ENCODE results near the gene C16orf86.
"Not testable (repeated sequence)": the region's sequence is repeated elsewhere in the genome, so short reads cannot be mapped to it uniquely, and the experiment has no call there.

Gene C16orf86

DNA sequence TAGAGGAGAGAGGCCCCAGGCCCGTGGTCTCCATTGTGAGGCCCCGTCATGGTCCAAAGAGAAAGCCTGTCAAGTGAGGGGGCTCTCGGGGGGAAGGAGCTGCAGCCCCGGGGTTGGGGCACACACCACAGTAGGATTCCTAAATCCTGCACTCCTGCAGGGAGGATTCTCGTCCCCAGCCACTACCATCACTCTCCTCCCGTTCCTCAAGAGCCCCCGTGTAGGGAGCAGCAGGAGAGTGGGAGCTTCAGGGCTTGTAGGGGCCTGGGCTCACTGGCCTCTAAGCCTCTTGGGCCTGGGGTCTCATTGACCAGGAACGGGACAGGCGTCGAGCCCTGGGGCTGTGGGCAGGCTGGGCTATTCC is 821 bp downstream of the C16orf86 start:
- DNase-seq (ENCODE audit: low spot score), result no peak

DNA sequence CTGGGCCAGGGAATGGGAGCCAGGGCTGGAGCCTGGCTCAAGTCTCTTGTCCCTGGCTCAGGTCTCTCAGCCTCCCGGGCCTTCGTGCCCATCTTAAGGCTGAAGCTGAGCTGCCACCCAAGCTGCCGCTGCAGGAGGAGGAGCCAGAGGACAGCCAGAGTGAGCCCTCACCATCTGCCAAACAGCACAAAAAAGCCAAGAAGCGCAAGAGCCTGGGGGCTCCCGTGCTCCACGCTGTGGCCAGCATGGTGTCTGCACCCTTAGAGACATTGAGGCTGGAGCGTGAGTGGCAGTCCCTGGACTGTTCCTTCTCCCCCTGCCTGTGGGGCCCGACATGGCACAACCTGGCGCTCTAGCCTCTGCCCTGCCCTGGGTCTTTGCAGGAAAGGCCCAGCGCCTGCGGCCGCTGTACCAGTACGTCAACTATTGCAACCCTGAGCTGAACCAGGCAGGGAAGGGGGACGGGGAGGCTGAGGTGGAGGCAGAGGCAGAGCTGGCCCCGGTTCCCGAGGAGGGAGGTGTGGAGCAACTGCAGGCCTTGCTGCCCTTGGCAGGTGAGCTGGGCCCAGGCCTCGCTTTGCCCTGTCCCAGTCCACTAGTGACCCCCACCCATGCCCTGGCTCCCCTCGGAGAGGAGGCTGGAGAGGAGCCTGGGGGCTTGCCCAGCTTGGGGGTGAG is 1.3 kb downstream of the C16orf86 start:
- peak; percentile 86 for DNase-seq (ENCODE audit: low spot score)

DNA sequence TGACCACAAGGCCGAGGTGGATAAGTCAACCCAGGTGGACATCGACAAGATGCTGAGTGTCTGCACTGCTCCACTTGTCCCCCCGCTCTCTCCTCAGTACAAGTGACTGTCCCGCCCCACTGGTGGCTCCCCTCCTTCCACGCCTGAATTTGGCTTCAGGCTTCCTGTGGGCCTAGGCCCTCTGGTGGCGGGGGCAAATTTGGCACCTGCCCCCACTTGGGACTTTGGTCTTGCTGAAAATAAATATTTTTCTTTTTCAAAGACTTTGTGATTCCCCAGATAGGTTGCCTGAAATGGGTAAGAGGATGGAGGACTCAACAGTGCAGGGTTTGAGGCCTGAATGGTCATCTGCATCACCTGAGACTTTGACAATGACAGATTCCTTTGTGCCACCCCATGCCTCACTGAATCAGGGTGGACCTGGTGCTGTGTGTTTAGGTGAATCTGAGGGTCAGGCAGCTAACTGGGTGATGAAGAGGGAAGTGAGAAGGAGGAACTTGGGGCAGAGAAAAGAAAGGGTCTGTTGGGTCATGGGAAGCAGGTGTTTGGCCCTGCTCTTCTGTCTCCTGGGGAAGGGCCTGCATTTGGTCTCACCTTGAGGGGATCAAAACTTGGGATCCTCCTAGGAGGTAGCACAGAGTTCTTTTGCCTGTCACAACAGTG is 2.0 kb downstream of the C16orf86 start:
- DNase-seq (ENCODE audit: low spot score), result no peak

DNA sequence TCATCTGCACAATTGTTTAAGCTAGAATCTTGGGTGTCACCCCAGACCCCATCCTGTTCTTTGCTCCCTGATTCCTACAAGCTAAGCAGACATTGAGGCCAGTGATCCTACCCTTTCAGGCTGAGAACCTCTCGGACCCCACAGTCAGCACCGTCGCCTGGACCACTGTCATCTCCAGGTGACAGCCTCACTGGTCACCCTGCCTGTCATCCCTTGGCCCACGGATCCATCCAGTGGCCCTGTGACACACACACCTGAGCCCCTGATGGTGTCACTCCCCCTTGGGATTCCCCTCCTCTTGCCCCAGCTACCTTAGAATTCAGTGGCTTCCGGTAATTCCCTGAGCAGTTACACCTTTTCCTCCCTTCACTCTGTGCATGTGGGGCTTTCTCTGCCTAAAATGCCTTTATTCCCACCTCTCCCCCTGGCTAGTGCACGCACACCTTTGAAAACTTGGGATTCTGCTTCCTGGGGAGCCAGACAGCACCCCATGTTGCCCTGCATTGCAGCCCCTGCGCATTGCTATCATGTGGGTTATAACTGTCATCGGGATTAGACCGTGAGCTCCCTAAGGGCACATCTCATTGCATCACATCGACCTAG is 3.0 kb downstream of the C16orf86 start:
- no peak for DNase-seq (ENCODE audit: low spot score)

DNA sequence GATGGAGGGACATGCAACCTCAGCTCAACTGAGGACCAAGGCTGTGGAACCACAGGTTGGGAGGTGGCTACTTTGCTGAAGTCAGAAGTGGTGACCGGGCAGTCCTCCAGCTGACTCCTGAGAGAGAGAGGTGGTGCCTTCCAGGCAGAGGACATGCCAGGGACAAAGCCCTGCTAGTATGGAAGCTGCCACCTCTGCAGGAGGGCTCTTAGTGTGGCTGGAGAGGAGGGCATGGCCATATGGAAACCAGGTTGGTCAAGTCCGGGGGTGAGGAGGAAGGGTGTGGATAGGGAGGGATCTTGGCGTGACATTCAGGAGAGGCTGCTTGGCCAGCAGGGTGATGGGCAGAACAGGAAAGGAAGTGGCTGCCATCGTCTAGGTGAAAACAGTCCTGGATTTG is 5.7 kb downstream of the C16orf86 start:
- no peak for DNase-seq (ENCODE audit: low spot score)

DNA sequence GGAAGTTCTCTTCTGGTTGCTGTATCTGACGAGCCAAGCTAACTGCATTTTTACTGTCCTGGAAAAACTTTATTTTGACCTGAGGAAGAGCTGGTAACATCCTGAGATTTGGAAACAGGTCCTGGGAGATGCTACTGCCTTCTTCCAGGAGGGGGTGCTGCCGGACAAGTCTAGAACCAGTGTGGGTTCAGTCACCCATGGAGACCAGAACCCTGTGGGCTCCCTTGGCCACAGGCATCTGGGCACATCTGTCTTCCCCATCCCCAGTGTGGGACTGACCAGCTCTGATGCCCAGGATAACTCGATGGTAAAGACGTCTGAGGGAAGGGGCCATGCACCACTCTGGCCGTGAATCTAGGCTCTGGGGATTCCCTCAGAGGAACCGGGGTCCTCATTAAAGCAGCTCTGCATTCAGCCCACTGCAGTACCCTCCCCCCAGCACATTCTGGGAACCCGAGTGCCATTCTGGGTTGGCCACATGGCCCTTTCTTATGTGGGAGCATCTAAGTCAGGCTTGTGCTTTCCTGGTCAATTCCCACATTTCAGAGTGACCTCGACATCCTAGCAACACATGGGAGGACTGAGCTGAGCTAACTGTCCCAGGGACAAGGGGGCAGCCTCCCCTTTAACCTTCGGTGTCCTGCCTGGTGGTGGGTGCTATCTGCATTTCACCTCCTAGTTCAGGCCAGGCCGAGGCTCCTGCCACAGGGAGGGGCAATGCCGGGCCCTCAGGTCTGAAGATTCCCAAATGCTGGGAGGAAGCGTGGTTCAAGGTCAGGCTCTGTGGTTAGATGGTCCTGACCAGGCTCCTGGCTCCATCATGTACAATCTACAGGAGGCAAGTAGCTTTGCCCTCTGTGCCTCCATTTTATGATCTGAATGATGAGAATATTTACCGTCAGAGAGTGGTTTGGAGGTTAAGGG is 6.4 kb downstream of the C16orf86 start:
- peak; percentile 42 for DNase-seq (ENCODE audit: low spot score)

DNA sequence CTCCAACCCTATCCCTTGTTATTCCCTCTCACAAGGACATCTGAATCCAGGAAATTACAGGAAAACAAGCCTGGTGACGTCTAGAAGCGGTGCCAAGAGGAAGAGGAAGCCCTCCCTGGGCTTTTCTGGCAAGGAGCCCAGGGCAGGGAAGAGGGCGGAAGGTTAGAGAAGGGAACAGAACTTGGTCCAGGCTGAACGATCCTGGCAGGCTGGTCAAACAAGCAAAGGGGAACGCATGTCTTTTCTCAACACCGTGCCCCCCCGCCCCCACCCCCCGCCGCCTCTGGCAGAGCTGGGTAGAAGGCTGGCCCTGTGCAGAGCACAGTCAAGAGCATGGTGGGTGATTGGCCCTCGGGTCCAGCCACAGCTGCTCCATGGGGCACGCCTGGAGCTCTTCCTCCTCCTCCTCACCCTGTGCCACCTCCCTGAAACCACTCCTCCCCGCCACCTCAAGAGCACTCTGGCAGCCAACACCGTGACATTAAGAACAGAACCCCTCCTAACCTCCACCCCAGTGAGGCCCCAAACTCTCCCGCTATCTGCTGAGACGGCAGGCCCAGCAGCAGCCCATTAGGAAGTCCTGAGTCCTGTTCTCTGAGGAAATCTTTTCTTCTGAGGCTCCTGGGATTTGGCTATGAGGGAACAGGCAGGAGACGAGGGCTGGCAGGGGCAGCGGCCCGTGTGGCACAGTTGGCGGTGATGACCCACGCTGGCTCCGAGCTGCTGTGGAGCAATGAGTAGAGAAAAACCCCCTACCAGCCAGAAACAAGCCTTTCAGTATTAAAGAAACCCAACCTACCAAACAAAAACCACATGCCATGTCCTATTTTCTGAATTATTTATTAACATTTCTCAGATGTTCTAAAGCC is 7.3 kb downstream of the C16orf86 start:
- DNase-seq (ENCODE audit: low spot score), result no peak

DNA sequence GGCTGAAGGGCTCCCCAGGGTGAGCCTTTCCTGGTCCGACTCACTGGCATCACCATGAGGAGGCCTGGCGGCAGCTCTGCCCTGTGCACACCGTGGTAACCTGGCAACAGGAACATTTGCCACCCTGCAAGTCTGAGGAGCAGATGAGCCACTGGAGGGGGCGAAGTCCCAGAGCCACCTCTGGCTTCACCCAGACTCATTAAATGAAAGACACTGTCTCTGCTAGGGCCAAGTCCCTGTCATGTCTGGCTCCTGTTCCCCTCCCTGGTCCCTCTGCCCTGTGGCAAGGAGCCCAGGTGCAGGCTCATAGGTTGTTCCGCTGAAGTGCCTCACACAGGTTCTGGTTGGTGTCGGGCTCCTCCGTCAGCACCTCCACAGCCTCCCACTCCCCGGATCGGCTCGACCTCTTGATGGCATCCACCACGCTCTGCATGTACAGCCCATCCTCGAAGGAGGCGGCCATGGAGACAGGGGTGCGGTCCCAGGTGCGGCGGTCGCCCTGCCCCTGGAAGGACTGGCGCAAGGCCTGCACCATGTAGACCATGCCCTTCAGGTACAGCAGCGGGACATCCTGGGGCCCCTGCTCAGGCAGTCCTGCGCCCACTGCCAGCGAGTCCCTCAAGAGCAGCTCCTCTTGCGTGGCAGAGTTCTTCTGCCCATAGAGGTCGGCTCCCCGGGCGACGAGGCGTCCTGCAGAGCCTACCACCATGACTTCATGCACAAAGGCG is 8.4 kb downstream of the C16orf86 start:
- no peak for DNase-seq (ENCODE audit: low spot score)

DNA sequence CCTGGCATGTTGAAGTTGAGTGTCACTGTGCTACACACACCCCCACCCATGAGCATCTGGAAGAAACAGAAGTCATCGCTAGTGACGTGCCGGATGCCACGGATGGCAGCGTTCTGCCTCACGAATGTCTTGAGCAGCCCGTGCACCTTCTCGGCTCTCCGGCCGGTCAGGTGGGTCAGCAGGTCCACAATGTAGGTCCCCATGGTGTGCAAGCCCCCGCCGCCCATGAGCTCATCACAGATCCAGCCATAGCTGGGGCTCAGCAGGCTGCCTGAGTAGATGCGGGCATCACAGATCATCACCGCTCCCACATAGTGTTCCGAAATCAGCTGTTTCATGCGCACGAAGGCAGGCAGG is 8.9 kb downstream of the C16orf86 start:
- no peak for DNase-seq (ENCODE audit: low spot score)

DNA sequence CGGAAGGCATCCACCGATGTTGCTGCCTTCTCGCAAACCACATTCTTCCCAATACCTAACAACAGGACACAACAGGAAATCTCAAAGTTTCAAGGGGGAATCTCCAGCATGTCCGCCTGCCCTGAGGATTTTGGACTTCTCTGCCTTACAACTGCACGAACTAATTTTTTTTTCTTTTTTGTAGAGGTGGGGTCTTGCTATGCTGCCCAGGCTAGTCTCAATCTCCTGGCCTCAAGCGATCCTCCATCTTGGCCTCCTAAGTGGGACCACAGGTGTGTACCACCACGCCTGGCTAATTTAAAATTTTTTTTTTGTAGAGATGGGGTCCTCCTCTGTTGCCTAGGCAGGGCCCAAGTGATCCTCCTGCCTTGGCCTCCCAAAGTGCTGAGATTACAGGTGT is 9.4 kb downstream of the C16orf86 start:
- no peak for DNase-seq (ENCODE audit: low spot score)

DNA sequence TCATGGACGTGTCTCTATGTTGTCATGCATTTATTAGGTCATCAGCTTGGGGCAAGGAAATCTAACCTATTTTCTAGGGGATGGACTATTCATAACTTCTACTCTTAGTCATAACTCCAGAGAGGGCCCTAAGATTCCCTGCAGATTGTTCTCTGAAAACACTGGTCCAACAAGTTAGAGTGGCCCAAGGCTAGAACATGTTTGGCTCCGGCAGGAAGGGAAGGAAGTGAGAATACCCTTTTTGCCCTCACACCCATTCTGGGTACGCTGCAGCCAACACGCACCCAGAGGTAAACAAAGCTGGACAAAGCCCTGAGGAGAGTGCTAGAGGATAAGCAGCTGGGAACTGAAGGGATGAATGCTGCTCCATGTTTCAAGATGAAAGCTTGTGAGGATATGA is 9.9 kb downstream of the C16orf86 start:
- DNase-seq (ENCODE audit: low spot score), result no peak

DNA sequence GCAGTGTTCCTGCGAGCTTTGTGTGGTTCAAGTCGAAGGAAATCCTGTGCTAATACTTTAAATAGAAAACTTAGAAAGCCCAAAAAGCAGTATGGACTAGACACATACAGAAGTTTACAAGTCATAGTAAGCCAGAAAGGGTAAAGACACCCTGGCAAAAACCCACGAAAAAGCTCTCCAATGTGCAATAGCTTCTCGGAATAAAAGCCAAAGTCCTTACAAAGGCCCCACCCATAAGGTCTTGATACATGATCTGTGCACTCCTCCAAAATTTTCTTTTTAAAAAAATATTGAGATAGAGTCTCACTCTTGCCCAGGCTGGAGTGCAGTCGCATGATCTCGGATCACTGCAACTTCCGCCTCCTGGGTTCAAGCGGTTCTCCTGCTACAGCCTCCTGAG is 10.3 kb downstream of the C16orf86 start:
- DNase-seq (ENCODE audit: low spot score), result no peak

DNA sequence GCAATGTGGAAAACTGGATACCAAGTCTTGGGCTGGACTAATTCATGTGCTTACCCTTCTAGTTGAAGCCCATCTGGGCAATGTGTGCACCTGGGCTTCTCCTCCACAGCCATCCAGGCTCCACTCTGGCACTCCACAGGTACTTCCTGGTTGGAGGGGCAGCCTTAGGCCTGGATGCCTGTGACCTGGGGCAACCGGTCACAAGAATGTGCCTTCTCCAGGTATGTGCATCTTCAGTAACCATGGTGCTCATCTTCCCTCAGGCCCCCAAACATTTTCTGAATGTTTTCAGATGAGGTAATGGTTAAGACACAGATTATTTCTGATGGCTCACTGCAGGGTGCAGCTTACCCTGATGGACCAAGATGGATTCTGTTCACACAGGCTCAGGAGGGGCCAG is 11.1 kb downstream of the C16orf86 start:
- no peak for DNase-seq (ENCODE audit: low spot score)

DNA sequence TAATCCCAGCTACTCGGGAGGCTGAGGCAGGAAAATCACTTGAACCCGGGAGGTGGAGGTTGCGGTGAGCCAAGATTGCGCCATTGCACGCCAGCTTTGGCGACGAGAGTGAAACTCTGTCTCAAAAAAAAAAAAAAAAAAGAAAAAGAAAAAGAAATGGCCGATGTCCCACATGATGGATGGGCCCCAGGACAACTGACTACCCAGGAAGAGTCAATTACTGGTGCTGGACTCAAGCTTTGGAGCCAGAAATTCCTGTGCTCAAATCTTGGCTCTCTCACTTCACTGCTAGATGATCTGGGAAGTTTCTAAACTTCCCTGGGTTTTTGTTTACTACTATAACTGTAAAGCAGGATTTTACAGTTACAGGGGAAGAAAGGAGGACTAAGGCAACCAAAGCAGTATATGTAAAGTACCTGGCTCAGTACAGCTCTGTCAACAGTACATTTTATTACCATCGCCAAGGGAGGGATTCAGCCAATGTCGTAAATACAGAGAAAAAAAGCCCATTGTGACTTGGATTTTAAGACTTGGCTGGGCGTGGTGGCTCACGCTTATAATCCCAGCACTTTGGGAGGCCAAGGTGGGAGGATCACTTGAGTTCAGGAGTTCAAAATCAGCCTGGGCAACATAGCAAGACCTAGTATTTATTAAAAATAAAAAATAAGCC is 11.9 kb downstream of the C16orf86 start:
- DNase-seq (ENCODE audit: low spot score), result no peak

DNA sequence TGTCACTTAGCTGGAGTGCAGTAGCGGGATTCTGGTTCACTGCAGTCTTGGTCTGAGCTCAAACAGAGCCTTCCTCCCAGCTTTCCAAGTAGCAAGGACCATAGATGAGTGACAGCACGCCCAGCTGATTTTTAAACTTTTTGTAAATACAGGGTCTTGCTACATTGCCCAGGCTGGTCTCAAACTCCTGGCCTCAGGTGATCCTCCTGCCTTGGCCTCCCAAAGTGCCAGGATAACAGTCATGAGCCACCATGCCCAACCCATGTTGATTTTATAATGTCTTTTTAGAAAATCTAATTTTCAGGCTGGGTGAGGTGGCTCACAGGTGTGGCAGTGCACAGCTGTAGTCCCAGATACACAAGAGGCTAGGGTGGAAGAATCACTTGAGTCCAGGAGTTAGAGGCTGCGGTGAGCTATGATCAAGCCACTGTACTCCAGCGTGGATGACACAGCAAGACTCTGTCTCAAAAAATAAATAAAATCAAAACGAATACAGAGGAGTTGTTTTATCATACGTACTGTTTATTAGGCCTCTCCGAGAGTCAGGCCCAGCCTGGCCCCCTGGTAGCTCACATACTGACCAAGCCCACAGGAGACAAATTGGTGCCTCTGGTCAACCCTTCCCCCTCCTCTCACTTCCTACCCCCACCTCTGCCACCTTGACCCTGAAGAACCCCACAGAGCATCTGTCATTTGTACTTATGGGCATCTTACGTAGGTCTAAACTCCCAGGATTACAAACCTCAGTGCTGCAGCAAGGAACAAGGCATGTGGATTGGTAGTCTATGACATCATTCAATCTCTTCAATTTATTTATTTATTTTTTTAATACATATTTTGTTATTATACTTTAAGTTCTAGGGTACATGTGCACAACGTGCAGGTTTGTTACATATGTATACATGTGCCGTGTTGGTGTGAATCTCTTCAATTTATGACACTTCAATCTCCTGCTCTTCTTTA is 13.6 kb downstream of the C16orf86 start:
- DNase-seq (ENCODE audit: low spot score), result no peak

DNA sequence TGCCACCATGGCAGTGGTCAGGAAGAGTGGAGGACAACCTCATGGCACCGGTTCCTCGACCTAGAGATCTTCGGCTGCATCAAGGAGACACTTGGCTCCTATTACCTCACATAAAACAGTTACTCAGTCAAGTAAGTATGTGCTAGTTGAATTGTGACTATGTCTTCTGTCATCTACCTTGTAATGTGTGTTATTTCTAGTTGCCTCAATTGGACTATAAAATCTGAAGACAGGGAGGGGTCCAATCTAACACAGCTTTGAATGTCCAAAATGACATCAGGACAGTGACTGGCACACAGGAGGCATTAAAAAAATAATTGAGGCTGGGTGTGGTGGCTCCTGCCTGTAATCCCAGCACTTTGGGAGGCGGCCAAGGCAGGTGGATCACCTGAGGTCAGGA is 17.2 kb downstream of the C16orf86 start:
- no peak for DNase-seq (ENCODE audit: low spot score)

DNA sequence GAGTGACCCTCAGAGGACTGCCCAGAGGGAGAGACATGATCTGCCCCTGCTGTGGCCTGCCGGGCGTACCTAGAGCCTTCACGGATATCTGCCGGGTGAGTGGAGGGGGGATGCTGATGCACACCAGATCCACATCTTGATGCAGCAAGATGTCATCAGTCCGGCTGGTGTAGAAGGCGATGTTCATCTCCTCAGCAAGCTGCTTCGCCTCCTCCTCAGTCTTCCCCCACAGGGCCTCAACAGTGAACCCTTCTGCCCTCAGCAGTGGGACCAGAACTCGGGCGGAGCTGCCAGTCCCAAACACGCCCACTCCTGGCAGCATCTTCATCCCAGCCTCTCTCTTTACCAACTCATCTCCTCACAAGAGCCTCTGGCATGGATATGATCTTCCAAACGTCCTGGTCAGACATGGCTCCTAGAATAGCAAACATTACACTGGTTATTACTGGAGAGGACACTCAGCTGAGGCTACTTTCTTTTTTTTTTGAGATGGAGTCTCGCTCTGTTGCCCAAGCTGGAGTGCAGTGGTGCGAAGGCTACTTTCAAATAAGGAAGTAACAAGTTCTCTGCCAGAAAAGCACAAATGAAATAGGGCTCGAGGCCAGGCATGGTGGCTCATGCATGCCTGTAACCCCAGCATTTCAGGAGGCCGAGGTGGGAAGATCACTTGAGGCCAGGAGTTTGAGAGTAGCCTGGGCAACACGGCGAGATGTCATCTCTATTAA is 18.9 kb downstream of the C16orf86 start:
- no peak for DNase-seq (ENCODE audit: low spot score)

DNA sequence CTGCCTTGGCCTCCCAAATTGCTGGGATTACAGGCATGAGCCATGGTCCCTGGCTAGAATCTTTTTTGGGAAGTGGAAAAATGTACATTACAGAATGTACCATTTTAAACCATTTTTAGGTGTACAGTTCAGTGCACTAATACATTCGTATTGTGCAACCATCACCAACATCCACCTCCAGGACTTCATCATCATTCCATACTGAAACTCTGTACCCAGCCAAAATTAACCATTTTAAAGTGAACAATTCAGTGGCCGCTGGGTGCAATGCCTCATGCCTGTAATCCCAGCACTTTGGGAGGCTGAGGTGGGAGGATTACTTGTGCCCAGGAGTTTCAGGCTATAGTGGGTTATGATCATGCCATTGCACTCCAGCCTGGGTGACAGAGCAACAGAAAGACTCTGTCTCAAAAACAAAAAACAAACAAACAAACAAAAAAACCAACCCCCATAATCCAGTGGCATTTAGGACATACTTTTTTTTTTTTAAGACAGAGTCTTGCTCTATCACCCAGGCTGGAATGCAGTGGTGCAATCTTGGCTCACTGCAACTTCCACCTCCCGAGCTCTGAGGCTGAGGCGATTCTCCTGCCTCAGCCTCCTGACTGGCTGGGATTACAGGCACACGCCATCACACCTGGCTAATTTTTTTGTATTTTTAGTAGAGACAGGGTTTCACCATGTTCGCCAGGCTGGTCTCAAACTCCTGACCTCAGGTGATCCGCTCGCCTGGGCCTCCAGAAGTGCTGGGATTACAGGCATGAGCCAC is 27.1 kb downstream of the C16orf86 start:
- DNase-seq (ENCODE audit: low spot score), result not testable (repeated sequence)
